ENCODE data around the gene ELP1. TPM values are rescaled to one million over a fixed set of nuclear protein-coding genes. Genes with fewer than 3 reads are reported as not detected.

ELP1 gene
- total and polyA plus RNA-seq, 4 donors: 9.3 to 27.7 (median 16.4) TPM

DNA sequence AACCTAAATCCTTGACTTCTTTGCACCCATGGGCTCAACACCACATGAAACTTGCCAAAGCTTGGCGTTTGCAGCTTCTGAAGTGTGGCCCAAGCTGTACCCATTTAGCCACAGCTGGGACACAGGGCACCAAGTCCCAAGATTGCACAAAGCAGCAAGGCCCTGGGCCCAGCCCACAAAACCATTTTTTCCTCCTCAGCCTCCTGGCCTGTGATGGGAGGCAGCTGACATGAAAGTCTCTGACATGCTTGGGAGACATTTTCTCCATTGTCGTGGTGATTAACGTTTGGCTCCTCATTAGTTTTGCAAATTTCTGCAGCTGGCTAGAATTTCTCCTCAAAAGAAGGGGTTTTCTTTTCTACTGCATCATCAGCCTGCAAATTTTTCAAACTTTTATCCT is 110.1 kb downstream of the ELP1 start:
- 83% methylated on average over 3 of the region's 3 CpGs for WGBS
- Histone ChIP-seq H3K9me3 (ENCODE audit: control insufficient read depth in 4 of 4, low read length in 3 of 4) (peaks cover 0 to 8% (median 1%) of the 10 kb centered on the region in 4 donors), H3K27me3 (ENCODE audit: control insufficient read depth in 4 of 4, insufficient read depth in 4 of 4, low read length in 3 of 4) (no peaks in the 10 kb centered on the region), H3K4me3 (ENCODE audit: low read depth in 1 of 3, low read length in 3 of 3) (no peak overlapping the region), H3K27ac (ENCODE audit: low read depth in 1 of 2, low read length in 2 of 2) (no peak overlapping the region), H3K4me1 (ENCODE audit: control insufficient read depth in 4 of 4, insufficient read depth in 4 of 4, low read length in 3 of 4) (no peaks in the 10 kb centered on the region), H3K36me3 (ENCODE audit: control insufficient read depth in 4 of 4, insufficient read depth in 3 of 4, low read depth in 1 of 4, low read length in 3 of 4) (no peaks in the 10 kb centered on the region), H3K9ac (ENCODE audit: low read depth in 1 of 2, low read length in 2 of 2) (no peak overlapping the region)
- TF ChIP-seq RAD21 (IDR thresholded peaks at IDR 0.05) (no peak), JUND (IDR thresholded peaks at IDR 0.05) (no peak), SP1 (IDR thresholded peaks at IDR 0.05) (no peak), RXRA (IDR thresholded peaks at IDR 0.05) (no peak), FOXA1 (IDR thresholded peaks at IDR 0.05) (no peak), NR2F2 (IDR thresholded peaks at IDR 0.05) (no peak), FOXA2 (IDR thresholded peaks at IDR 0.05) (no peak), EGR1 (IDR thresholded peaks at IDR 0.05; ENCODE audit: low read depth in 2 of 2) (no peak), TAF1 (conservative IDR thresholded peaks at IDR 0.05) (no peak), HNF4A (conservative IDR thresholded peaks at IDR 0.05) (no peak), YY1 (IDR thresholded peaks at IDR 0.05) (no peak), HNF4G (IDR thresholded peaks at IDR 0.05) (no peak), GABPA (IDR thresholded peaks at IDR 0.05 in 1 of 2, conservative IDR thresholded peaks at IDR 0.05 in 1 of 2) (no peak)
- TF ChIP-seq, protein P1, sequence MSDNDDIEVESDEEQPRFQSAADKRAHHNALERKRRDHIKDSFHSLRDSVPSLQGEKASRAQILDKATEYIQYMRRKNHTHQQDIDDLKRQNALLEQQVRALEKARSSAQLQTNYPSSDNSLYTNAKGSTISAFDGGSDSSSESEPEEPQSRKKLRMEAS (IDR thresholded peaks at IDR 0.05): no peak
- TF ChIP-seq, protein P2, sequence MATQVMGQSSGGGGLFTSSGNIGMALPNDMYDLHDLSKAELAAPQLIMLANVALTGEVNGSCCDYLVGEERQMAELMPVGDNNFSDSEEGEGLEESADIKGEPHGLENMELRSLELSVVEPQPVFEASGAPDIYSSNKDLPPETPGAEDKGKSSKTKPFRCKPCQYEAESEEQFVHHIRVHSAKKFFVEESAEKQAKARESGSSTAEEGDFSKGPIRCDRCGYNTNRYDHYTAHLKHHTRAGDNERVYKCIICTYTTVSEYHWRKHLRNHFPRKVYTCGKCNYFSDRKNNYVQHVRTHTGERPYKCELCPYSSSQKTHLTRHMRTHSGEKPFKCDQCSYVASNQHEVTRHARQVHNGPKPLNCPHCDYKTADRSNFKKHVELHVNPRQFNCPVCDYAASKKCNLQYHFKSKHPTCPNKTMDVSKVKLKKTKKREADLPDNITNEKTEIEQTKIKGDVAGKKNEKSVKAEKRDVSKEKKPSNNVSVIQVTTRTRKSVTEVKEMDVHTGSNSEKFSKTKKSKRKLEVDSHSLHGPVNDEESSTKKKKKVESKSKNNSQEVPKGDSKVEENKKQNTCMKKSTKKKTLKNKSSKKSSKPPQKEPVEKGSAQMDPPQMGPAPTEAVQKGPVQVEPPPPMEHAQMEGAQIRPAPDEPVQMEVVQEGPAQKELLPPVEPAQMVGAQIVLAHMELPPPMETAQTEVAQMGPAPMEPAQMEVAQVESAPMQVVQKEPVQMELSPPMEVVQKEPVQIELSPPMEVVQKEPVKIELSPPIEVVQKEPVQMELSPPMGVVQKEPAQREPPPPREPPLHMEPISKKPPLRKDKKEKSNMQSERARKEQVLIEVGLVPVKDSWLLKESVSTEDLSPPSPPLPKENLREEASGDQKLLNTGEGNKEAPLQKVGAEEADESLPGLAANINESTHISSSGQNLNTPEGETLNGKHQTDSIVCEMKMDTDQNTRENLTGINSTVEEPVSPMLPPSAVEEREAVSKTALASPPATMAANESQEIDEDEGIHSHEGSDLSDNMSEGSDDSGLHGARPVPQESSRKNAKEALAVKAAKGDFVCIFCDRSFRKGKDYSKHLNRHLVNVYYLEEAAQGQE (IDR thresholded peaks at IDR 0.05): no peak
- TF ChIP-seq, protein P3, sequence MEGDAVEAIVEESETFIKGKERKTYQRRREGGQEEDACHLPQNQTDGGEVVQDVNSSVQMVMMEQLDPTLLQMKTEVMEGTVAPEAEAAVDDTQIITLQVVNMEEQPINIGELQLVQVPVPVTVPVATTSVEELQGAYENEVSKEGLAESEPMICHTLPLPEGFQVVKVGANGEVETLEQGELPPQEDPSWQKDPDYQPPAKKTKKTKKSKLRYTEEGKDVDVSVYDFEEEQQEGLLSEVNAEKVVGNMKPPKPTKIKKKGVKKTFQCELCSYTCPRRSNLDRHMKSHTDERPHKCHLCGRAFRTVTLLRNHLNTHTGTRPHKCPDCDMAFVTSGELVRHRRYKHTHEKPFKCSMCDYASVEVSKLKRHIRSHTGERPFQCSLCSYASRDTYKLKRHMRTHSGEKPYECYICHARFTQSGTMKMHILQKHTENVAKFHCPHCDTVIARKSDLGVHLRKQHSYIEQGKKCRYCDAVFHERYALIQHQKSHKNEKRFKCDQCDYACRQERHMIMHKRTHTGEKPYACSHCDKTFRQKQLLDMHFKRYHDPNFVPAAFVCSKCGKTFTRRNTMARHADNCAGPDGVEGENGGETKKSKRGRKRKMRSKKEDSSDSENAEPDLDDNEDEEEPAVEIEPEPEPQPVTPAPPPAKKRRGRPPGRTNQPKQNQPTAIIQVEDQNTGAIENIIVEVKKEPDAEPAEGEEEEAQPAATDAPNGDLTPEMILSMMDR (IDR thresholded peaks at IDR 0.05; ENCODE audit: low read depth, low read length, missing input control): no peak
- TF ChIP-seq, protein P4, sequence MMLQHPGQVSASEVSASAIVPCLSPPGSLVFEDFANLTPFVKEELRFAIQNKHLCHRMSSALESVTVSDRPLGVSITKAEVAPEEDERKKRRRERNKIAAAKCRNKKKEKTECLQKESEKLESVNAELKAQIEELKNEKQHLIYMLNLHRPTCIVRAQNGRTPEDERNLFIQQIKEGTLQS (IDR thresholded peaks at IDR 0.05): no peak
- TF ChIP-seq, protein P5, sequence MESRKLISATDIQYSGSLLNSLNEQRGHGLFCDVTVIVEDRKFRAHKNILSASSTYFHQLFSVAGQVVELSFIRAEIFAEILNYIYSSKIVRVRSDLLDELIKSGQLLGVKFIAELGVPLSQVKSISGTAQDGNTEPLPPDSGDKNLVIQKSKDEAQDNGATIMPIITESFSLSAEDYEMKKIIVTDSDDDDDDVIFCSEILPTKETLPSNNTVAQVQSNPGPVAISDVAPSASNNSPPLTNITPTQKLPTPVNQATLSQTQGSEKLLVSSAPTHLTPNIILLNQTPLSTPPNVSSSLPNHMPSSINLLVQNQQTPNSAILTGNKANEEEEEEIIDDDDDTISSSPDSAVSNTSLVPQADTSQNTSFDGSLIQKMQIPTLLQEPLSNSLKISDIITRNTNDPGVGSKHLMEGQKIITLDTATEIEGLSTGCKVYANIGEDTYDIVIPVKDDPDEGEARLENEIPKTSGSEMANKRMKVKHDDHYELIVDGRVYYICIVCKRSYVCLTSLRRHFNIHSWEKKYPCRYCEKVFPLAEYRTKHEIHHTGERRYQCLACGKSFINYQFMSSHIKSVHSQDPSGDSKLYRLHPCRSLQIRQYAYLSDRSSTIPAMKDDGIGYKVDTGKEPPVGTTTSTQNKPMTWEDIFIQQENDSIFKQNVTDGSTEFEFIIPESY (IDR thresholded peaks at IDR 0.05): no peak
- DNase-seq (ENCODE audit: low spot score): no peak

Small RNA genes within 50 kb of the gene (small RNA-seq; reads per million reads assigned to genes)
- not detected for gene AL359692.1

Other genes starting within 250 kb of the ELP1 start
- under 1 TPM in 1 of 2 donors, not detected in 1; 0.09 TPM for gene ACTL7B, start 78.1 kb downstream of the ELP1 start, total RNA-seq
- not detected for gene ACTL7B, start 78.1 kb downstream of the ELP1 start, polyA plus RNA-seq
- gene ACTL7A, start 71.9 kb downstream of the ELP1 start, total RNA-seq: not detected
- gene ACTL7A, start 71.9 kb downstream of the ELP1 start, polyA plus RNA-seq: under 1 TPM in 1 of 2 donors, not detected in 1; 0.10 TPM
- 1 to 10 TPM; 3.5 to 5.2 TPM for gene ABITRAM, start 276 bp upstream of the ELP1 start, total RNA-seq
- gene ABITRAM, start 276 bp upstream of the ELP1 start, polyA plus RNA-seq: 1 to 10 TPM; 5.9 to 8.2 TPM
- 10 to 100 TPM; 10.5 to 31.5 TPM for gene CTNNAL1, start 79.4 kb upstream of the ELP1 start, total RNA-seq
- gene CTNNAL1, start 79.4 kb upstream of the ELP1 start, polyA plus RNA-seq: 10 to 100 TPM; 14.4 to 22.8 TPM
- 10 to 100 TPM; 45.3 to 75.3 TPM for gene TMEM245, start 185.8 kb upstream of the ELP1 start, total RNA-seq
- 10 to 100 TPM; 13.7 to 17.0 TPM for gene TMEM245, start 185.8 kb upstream of the ELP1 start, polyA plus RNA-seq
- gene FRRS1L, start 233.1 kb upstream of the ELP1 start, total RNA-seq: under 1 TPM; 0.08 to 0.51 TPM
- gene FRRS1L, start 233.1 kb upstream of the ELP1 start, polyA plus RNA-seq: not detected